ENCODE results near the gene POU5F2.

DNA sequence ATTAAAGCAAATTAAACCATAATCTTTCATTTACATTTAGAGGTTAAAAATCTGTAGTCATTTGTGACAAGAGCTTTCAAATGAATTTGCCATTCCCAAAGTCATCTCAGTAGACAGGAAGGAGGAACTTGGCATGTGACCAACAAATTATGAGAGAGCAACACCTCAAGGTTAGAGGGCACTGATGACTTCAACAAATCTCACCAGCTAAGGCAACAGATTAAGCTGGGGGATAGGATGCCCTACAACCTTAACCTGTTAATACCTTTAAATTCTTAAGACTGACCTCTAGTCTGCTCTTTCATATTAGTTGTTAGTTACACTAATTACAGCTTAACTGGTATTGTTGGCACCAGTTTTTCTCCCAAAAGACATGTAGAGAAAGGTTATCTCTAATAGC lies 18.4 kb downstream of the POU5F2 start:
- TF ChIP-seq SUZ12 (IDR thresholded peaks at IDR 0.05) (no peak), SP1 (IDR thresholded peaks at IDR 0.05) (no peak), NFRKB (IDR thresholded peaks at IDR 0.05) (no peak), FOXA1 (IDR thresholded peaks at IDR 0.05) (no peak), FOXM1 (IDR thresholded peaks at IDR 0.05; ENCODE audit: borderline replicate concordance) (no peak), CTBP1 (IDR thresholded peaks at IDR 0.05; ENCODE audit: borderline replicate concordance) (no peak), ZNF384 (IDR thresholded peaks at IDR 0.05) (no peak), ARNT (IDR thresholded peaks at IDR 0.05) (no peak)

Data from HEK293T (cell line).